ENCODE results near the gene PCSK1. TPM values are rescaled to one million over a fixed set of nuclear protein-coding genes. Genes with fewer than 3 reads are reported as not detected.

Gene PCSK1
- polyA plus RNA-seq (2011; rRNA removed) (not detected in 2 replicates), polyA minus RNA-seq (2011; rRNA and poly(A)+ RNA removed) (not detected in 2 replicates)

GRCh38 chr5:96433066-96433447 lies at the start of gene PCSK1:
Gene PCSK1 (minus strand): TSS chr5:96433248. CDS start chr5:96433042, 206 bp downstream.
- CTCF ChIA-PET = interaction anchor here (0.5 kb wide), 1 partner anchor 167 kb away, joined by 3 read pairs; no protein-coding TSS in a partner anchor
- H3K27me3 ChIP-seq (ENCODE audit: control insufficient read depth, insufficient read depth, low read length) = peaks cover 36% of the 10 kb centered on the region
- no peak for TF ChIP-seq CTCF (IDR thresholded peaks at IDR 0.05; ENCODE audit: low read depth, low read length)
- H3K4me3 ChIP-seq (ENCODE audit: low read depth, low read length) = no peak within 1 kb of the TSS
- peaks cover 12% of the 10 kb centered on the region for H3K9me3 ChIP-seq (ENCODE audit: control insufficient read depth, insufficient read depth, low read length)
- DNase-seq (ENCODE audit: low read depth, low spot score) = no peak
- POLR2A ChIA-PET = interaction anchor here (0.7 kb wide), 1 partner anchor 501 kb away, joined by 3 read pairs; no protein-coding TSS in a partner anchor
- H3K27ac ChIP-seq (ENCODE audit: low read depth, low read length) = no peak within 1 kb of the TSS

- no peak overlapping the region for H3K27ac ChIP-seq (ENCODE audit: low read depth, low read length)
- POLR2A ChIA-PET = no interaction called here
- no peaks in the 10 kb centered on the region for H3K9me3 ChIP-seq (ENCODE audit: control insufficient read depth, insufficient read depth, low read length)
- CTCF ChIA-PET = no interaction called here
- TF ChIP-seq CTCF (IDR thresholded peaks at IDR 0.05; ENCODE audit: low read depth, low read length) = no peak
- H3K4me3 ChIP-seq (ENCODE audit: low read depth, low read length) = no peak overlapping the region
- H3K27me3 ChIP-seq (ENCODE audit: control insufficient read depth, insufficient read depth, low read length) = peaks cover 3% of the 10 kb centered on the region
- no peak for DNase-seq (ENCODE audit: low read depth, low spot score)
Observed at GRCh38 chr5:96481867-96482266, 48.8 kb upstream of the PCSK1 start.

- CTCF ChIA-PET = no interaction called here
- no peak for TF ChIP-seq CTCF (IDR thresholded peaks at IDR 0.05; ENCODE audit: low read depth, low read length)
- POLR2A ChIA-PET = no interaction called here
- H3K27me3 ChIP-seq (ENCODE audit: control insufficient read depth, insufficient read depth, low read length) = peaks cover 3% of the 10 kb centered on the region
- H3K4me3 ChIP-seq (ENCODE audit: low read depth, low read length) = no peak overlapping the region
- H3K27ac ChIP-seq (ENCODE audit: low read depth, low read length) = no peak overlapping the region
- DNase-seq (ENCODE audit: low read depth, low spot score) = no peak
- H3K9me3 ChIP-seq (ENCODE audit: control insufficient read depth, insufficient read depth, low read length) = no peaks in the 10 kb centered on the region
Observed at GRCh38 chr5:96481009-96481786, 48.1 kb upstream of the PCSK1 start.

- no peak for DNase-seq (ENCODE audit: low read depth, low spot score)
- Histone ChIP-seq H3K27ac (ENCODE audit: low read depth, low read length) (no peak overlapping the region), H3K27me3 (ENCODE audit: control insufficient read depth, insufficient read depth, low read length) (peaks cover 3% of the 10 kb centered on the region), H3K4me3 (ENCODE audit: low read depth, low read length) (no peak overlapping the region), H3K9me3 (ENCODE audit: control insufficient read depth, insufficient read depth, low read length) (no peaks in the 10 kb centered on the region)
- ChIA-PET POLR2A (interaction anchor here (0.7 kb wide), 1 partner anchor 48 kb away, joined by 8 read pairs; no protein-coding TSS in a partner anchor), CTCF (interaction anchor here (0.7 kb wide), 2 partner anchors 47 to 93 kb away, joined by 3 to 5 read pairs; no protein-coding TSS in a partner anchor)
- no peak for TF ChIP-seq CTCF (IDR thresholded peaks at IDR 0.05; ENCODE audit: low read depth, low read length)
Observed at GRCh38 chr5:96478983-96479382, 45.9 kb upstream of the PCSK1 start.

- no peak overlapping the region for H3K4me3 ChIP-seq (ENCODE audit: low read depth, low read length)
- CTCF ChIA-PET = interaction anchor here (0.6 to 1.0 kb wide), 3 partner anchors 126 to 775 kb away, joined by 3 read pairs; no protein-coding TSS in a partner anchor
- no peak overlapping the region for H3K27ac ChIP-seq (ENCODE audit: low read depth, low read length)
- no peaks in the 10 kb centered on the region for H3K9me3 ChIP-seq (ENCODE audit: control insufficient read depth, insufficient read depth, low read length)
- TF ChIP-seq CTCF (IDR thresholded peaks at IDR 0.05; ENCODE audit: low read depth, low read length) = no peak
- DNase-seq (ENCODE audit: low read depth, low spot score) = no peak
- H3K27me3 ChIP-seq (ENCODE audit: control insufficient read depth, insufficient read depth, low read length) = peaks cover 3% of the 10 kb centered on the region
- POLR2A ChIA-PET = no interaction called here
Observed at GRCh38 chr5:96476654-96477053, 43.6 kb upstream of the PCSK1 start.
